Inflammatory macrophage treated with lipopolysaccharide for 1 hour (primary cell): ENCODE results near the gene DHDH.
A peak's percentile ranks its signal among the peaks of the same experiment; 100 is the strongest.

Experiments
- DNase-seq, 2 donors: peaks; one replicate each; pipeline ENCODE4 v3.0.0-alpha.2; 2020 to 2022

DHDH gene

DNA sequence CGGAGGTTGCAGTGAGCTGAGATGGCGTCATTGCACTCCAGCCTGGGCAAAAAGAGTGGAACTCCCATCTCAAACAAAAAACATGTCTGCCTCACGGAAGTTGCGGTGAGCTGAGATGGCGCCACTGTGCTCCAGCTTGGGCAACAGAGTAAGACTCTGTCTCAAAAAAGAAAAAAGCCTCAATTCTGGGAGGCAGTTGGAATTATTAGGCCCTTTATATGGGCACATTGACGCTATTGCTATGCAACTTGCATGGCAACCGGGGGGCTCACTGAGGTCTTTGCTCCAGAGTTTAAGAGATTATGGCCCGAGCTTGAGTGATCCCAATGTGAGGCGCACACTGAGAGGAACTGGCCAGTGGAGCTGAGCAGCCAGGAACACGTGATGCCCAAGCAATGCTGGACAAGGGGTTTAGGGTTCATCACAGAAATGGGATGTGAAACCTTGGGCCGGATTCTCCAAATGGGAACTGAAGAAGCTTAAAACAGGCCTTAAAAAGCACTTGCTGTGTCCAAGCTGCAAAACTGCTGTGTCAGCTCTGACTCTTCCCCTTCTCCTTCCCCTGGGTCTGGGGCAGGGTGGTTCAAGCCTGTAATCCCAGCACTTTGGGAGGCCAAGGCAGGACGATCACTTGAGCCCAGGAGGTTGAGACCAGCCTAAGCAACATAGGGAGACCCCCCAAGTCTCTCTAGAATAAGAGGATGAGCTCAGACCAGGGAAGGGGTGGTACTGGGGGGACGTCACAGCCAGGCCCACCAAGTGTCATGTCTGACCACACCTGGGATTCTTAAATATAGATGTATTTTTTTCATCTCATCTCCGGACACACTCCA, 34.1 kb downstream of the DHDH start:
- peak; percentile 96 to 98 for DNase-seq

DNA sequence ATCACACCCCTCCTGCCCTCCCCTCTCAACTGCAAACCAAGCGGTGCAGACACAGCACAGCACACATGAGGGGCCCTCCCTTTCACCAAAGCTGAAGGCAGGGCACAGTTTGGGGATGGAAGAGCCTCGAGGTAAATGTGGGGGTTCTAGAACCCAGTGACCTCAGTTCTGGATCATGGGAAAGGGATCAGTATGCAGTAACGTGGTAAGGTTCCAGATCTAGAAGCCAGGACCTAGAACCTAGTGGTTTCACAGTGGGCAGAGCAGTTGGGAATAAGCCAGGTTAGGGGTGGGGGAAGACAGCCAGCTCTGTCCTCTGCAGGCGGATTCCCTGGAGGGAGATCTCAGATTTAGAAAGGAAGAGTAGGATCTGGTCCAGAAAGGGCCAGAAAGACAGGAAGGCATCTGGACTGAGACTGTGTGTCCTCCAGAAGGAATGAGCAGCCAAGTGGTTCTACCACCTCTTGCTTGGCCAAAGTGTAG, 34.7 kb downstream of the DHDH start:
- DNase-seq, result peak; percentile 22 to 39

DNA sequence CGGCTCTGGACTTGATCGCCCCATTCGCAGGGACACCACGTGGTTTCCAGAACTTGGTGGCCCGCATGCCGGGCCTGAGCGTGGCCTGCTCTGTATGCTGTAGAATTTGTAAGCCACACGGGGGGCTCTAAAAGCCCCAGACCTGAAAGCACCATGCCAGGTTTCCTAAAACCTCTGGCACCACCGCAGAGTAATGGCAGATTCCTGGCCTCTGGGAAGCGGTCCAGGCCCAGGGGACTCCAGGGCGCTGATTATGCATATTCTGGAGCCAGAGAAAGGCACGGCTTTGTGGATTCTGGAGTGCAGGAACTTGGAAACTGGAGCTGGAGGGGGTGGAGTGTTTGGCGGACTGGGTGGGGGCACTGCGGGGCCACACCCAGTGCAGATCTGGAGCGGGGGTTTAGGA, 35.3 kb downstream of the DHDH start:
- no peak for DNase-seq

DNA sequence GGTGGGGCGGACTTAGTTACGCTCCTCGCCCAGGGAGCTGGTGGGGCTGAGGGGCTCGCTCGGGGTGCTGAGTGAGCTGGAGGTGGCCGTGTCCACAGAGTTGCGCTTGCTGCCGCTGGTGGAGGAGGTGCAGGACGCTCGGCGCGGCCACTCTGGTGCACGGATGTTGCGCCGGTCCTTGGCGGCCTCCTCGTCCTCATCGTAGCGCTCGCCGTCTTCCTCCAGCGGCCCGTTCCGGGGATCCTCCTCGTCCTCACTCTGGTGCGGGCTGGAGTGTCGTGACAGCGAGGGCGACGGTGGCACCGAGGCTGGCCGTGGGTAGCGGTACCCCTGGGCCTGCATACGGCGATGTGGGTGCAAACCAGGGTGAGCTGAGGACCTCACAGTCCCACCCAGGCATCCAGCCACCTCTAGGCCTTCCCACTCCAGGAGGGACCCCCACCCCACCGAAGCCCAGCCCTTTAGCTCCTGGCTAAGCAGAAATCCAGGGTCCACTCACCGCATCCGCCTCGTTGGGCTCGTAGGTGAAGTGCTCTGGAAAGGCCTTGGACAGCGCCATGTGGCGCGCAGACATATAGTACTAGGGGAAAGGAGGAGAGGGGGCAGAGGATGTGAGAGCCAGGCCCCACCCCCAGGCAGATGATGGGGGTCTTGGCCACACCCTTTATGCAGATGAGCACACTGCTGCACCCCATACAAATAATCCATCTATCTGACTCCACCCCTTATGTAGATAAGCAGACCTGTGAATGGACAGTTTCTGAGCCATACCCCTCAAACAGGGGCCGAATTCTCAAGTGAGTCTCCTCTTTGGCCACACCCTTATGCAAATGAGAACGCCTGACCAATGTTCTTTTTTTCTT, 36.0 kb downstream of the DHDH start:
- no peak for DNase-seq

DNA sequence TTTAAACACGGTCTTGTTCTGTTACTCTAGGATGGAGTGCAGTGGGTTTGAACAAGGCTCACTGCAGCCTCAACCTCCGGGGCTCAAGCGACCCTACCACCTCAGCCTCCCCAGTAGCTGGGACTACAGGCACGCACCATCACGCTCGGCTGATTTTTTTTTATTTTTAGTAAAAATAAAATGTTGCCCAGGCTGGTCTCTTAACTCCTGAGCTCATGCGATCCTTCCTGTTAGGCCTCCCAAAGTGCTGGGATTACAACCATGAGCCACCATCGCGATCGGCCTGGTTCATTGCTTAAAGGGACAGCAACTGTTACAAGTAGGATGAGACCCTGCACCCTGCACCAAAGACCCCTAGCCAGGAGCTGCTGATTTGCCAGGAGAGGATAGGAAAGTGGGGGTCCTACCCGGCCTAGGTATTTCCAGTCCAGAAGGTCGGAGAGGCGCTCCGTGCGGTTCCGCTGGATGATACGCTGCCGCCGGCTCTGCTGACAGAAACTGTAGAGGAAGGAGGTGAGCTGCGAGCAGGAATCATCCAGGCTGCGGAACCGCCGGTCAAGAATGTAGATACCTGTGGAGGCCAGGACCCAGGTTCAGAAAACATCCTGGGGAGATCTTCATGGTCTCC, 36.8 kb downstream of the DHDH start:
- DNase-seq, result no peak

DNA sequence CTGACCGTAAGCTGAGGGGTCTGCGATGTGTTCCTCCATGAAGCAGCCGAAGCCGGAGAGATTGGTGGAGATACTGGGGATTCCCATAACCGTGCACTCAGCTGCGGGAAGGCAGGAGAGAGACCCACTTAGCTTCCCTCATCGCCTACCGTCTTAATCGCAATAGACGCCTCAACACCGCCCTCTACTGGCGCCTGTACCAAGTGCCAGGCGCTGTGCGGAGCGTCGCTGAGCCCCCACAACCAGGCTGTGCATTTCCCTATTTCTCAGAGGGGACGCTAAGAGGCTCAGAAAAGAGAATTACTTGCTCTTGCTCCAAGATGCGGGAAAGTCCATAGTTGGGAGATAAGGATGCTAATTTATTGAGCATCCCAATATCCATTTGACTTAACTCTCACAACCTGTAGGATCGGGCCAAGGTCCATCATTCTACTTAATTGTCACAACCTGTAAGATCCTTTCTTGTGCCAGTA, 37.5 kb downstream of the DHDH start:
- DNase-seq, result peak; percentile 76 to 97

DNA sequence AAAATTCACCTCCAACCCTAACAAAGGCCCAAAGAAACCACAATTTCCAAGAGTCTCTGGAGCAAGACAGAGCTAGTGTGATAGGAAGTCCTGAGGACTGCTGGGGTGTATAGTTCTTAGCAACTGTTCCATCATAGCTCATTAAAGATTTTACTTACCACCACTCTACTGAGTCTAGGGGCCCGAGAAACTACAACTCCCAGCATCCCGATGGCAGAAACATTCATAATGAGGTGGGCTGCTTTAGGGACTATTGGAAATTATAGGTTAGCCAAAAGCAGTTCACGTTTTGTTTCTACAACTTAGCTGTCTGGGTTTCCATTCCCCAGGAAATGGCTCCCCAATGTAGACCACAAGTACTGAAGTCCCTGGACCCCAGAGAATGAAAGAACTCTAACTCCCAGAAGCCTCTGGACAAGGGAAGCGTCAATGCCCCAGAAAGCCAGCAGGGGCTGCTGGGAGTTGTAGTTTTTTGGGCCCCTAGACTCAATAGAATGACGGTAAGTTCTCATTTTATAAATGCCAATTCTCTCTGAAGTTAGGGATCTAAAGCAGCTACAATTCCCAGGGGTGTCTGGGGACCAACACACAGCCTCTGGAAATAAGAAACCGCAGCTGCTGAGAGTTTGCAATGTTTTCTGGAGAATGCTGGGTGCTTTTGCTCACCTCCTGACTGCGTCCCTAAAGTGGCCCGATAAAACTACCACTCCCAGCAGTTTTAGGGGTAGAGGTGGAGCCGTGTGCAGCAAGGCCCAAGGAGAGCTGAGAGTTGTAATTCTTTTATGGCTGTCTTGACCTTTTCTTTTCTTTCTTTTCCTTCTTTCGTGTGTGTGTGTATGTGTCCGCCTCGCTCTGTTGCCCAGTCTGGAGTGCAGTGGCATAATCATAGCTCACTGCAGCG, 42.7 kb downstream of the DHDH start:
- DNase-seq, result no peak

DNA sequence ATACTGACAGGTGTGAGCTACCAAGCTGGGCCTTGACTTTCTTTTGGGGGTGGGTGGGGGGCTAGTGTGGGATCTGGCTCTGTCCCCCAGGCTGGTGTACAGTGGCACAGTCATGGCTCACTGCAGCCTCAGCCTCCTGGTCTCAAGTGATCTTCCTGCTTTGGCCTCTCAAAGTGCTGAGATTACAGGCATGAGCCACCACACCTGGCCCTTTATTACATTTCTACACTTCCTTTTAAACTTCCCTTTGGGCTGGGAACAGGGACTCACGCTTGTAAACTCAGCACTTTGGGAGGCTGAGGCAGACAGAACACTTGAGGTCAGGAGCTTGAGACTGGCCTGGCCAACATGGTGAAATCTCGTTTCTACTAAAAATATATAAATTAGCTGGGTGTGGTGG, 43.6 kb downstream of the DHDH start:
- no peak for DNase-seq

DNA sequence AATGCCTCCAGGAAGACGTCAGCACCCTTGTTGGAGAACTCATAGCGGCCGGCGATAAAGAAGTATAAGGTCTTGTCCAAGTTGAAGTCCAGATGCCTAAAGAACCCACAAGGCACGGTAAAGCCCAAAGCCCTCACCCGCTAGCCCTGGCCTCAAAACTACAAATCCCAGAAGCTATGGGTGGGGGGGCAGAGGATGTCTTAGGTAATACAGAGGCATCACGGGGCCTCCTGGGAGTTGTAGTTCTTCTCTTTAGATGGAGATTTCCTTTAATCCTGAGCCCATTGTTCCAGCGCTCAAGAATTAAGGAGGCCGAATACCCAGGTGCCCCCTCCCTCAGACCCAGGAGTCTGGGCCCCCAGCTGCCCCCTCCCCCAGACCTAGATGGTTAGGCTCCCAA, 48.8 kb downstream of the DHDH start:
- no peak for DNase-seq

DNA sequence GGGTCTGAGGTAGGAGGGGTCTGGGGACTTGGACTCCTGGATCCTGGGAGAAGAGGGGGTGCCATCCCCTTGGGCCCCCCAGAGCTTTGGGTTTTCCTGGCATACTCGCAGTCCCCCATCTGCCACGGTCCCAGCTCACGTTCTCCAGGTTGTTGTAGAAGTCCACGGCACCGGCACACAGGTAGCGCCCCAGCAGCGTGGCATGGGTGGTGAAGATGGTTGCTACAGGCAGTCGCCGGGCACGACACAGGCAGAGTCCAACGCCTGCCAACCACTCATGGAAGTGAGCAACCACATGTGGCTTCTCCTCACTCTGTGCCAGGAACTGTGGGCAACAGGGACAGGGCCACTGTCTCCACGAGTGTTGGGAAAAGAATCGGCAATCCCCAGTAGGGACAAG, 52.2 kb downstream of the DHDH start:
- DNase-seq, result no peak

DNA sequence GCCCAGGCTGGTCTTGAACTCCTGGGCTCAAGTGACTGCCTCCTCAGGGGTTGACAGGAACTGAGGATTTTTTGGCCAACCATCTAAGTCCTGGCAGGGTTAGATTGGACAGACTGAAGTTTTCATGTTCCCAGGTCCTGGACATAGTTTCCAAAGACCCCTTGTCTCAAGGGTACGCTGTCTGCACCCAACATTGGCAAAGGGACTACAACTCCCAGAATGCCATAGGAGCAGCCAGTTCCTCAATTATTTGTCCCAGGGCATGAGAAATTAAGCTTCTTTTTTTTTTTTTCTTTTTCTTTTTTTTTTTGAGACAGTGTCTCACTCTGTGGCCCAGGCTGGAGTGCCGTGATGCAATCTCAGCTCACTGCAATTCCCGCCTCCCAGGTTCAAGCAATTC, 52.7 kb downstream of the DHDH start:
- peak in 1 of 2 donors; percentile 14 for DNase-seq

DNA sequence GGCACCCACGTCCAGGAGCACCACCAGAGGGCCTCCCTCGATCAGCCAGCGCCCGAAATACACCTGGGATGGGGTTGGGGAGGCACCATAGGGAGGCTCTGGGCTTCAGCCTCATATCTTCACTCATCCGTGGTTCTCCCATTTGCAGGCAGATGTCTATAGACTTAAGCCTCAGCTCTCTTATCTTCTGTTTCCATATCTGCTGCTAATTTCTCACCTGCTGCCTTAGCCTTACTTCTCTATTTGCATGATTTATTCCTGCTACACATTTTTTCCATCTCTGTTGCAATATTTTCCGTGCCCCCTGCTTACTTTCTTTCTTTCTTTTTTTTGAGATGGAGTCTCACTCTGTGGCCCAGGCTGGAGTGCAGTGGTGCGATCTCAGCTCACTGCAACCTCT, 53.8 kb downstream of the DHDH start:
- no peak for DNase-seq

DNA sequence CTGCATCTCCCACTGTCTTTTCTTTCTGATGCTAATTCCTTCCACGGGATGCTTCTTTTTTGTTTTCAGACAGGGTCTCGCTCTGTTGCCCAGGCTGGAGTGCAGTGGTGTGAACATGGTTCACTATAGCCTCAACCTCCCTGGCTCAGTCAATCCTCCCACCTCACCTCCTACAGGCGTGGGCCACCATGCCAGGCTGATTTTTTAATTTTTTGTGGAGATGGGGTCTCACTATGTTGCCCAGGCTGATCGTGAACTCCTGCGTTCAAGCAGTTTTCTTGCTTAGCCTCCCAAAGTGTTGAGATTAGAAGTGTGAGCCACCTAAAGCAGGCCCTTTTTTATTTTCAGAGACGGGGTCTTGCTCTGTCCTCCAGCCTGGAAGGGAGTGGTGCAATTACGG, 54.8 kb downstream of the DHDH start:
- no peak for DNase-seq

DNA sequence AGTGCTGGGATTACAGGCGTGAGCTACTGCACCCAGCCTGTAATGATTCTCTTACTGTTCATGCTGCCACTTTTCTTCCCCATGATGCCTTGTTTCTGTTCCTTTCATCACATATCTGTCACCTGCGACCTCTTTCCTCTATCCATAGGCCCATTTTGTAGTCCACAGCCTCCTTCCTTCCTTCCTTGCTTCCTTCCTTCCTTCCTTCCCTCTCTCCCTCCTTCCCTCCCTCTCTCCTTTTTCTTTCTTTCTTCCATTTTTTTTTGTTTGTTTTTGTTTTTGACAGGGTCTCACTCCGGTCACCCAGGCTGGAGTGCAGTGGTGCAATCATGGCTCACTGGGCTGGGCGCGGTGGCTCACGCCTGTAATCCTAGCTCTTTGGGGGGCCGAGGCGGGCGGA, 55.4 kb downstream of the DHDH start:
- DNase-seq, result no peak

DNA sequence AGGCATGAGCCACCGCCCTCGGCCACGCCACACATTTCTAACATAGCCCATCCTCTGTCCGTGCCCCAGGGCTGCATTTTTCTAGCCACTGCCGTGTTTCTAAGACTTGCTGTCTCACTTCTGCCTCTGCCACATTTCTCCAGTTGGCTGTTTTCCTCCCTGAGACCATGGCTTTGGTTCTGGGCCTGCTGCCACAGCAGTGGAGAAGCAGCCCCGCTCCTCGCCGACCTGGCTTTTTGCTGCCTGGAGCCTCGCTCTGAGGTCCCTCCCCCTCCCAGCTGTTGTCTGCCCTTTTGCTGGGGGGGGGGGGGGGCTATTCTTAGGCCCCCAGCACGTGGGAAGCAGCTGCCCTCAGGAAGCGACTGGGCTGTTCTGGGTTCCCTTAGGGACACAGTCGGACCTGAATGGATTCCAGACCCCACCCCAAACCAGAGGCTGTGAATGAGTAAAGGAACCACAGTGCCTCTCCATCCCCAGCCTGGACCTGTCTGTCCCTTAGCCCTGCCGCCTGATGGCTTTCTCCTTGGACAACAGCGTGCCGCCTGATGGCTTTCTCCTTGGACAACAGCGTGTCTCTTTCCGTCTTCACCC, 56.3 kb downstream of the DHDH start:
- no peak for DNase-seq

DNA sequence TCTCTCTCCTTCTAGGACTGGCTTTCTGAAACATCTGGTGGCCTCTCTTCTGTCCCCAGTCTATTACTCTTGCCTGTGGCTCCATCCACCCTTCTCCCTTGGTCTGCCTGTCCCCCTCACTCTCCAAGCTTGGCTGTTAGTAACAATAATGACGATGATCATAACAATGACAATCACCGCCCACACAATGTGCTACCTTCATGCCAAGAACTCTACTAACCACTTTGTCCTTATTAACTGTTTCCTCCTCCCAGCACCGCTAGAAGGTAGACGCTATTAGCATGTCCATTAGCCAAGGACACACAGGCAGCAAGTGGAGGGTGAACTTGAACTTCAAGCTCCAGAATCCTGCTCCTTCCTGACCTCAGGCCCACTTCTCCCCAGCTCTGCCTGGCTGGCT, 56.9 kb downstream of the DHDH start:
- DNase-seq, result no peak

DNA sequence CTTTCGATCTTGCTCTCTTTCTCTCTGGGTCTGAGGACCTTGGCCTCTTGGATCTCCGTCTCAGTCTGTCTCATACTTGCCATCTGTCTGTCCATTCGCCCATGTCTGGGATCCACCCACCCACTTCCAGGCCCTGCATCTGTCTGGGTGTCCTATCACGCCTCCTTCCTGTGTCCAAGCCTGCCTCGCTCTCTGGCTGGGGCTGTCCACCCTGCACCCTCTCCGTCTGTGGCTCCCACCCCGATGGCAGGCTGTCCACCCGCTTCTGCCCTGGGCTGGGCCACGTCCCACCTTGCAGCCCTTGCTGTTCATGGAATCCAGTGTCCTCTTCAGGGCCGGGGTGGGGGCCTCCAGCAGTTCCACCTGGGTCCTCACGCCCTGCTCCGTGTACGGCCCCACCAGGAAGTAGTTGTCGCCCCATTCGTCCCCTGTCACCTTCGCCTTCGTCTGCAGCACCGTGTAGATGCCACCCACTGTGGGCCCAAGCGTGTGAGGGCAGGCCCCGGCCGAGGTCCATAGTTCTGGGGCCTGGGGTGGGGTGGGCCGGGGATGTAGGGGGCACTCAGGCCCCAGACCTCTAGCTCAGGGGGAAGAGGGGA, 57.6 kb downstream of the DHDH start:
- no peak for DNase-seq

DNA sequence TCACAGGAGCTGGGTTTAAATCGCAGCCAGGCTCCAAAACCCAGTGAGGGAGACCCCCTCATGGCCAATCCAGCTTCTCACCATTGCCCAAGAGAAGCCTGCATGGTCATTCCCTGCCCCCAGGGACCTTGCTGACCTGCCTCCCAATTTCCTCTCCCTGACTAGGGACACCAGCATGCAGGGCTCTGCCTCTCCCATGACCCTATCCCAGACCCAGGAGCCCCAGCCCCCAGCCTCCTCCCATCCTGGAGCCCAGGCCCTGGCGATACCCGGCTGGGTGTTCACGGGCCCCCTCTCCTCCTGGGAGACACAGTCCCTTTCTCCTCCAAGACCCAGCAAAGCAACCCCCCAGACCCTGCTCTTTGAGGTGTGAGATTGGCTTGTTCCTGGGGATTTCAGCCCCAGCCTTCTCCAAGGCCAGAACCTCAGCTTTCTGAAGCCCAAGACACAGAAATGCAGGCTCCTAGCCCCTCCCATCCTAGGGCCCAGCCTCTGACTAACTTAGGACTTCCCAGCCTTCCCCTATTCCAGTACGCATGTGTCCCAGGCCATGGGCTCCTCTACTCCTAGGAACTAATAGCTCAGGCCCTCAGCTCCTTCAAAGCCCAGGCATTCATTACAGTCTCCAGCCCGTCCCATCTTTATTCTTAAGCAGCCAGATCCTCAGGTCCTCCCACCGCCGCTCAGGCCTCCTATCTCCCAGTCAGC, 58.5 kb downstream of the DHDH start:
- DNase-seq, result peak; percentile 86 to 88

DNA sequence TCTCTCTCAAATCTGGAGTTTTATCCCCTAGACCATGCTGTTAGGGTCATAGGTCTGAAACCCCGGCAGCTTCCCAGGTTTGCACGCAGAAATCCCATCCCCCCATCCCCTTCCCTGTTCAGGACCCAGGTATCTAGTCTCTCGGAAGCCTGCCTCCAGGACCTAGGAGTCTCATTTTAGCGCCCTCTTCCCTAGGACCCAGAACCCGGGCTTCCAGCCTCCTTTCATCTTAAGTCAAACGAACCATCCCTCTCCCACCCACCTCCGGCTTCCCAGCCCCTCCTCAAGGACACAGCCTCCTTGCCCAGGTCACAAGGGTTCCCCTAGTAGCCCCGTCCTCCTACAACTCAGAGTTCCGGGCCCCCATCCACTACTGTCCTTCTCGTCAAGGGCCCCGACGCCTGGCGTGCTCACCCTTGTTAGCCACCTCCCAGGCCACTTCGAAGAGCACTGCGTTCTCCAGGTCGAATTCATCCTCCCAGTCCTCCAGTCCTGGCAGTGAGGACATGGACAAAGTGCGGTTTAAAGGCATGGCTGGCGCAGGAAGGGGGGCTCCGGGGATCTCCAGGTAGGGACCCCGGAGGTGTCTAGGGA, 59.2 kb downstream of the DHDH start:
- DNase-seq, result peak in 1 of 2 donors; percentile 10
